Measurements from ENCODE around the gene C15orf39.

The C15orf39 gene

DNA sequence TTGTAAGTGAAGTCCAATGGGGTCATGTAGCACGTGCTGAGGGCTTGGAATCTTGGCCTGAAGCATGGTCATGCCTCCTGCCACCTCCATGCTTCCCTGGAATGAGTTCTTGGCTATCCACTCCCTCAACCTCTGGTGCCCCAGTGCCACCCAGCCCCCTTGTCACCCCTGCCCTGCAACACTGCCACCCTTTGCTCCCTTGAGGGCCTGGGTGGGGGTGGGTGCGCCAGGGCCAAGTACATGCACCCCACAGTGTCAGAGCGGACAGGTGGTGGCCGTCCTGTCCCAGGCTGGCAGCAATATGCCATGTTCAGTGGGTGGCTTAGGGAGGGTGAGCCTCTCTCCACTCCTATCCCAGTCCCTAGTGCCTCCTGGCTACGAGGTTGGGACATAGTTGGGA lies 27.6 kb upstream of the C15orf39 start:
- no peak for TF ChIP-seq EZH2 (IDR thresholded peaks at IDR 0.05; ENCODE audit: borderline replicate concordance, low read depth, low read length, severe bottlenecking)
- TF ChIP-seq, protein P1, sequence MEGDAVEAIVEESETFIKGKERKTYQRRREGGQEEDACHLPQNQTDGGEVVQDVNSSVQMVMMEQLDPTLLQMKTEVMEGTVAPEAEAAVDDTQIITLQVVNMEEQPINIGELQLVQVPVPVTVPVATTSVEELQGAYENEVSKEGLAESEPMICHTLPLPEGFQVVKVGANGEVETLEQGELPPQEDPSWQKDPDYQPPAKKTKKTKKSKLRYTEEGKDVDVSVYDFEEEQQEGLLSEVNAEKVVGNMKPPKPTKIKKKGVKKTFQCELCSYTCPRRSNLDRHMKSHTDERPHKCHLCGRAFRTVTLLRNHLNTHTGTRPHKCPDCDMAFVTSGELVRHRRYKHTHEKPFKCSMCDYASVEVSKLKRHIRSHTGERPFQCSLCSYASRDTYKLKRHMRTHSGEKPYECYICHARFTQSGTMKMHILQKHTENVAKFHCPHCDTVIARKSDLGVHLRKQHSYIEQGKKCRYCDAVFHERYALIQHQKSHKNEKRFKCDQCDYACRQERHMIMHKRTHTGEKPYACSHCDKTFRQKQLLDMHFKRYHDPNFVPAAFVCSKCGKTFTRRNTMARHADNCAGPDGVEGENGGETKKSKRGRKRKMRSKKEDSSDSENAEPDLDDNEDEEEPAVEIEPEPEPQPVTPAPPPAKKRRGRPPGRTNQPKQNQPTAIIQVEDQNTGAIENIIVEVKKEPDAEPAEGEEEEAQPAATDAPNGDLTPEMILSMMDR (IDR thresholded peaks at IDR 0.05; ENCODE audit: borderline replicate concordance, extremely low read depth, low read length, poor library complexity, severe bottlenecking): no peak
- DNase-seq (no peak), ATAC-seq (ENCODE audit: insufficient read depth, low read depth) (no peak)
- Histone ChIP-seq H3K4me2 (ENCODE audit: insufficient read depth, low read length) (no peak overlapping the region), H2AFZ (ENCODE audit: low read depth, low read length) (no peak overlapping the region), H3K4me3 (ENCODE audit: low read depth in 1 of 2, low read length in 2 of 2) (no peak overlapping the region), H3K27ac (ENCODE audit: low read length) (no peak overlapping the region), H3K79me2 (ENCODE audit: insufficient read depth, low read length) (no peaks in the 10 kb centered on the region), H3K27me3 (ENCODE audit: insufficient read depth, low read length, poor library complexity) (no peaks in the 10 kb centered on the region), H3K4me1 (ENCODE audit: insufficient read depth, low read length) (peaks cover 15% of the 10 kb centered on the region), H3K9ac (ENCODE audit: low read depth, low read length) (no peak overlapping the region), H4K20me1 (ENCODE audit: insufficient read depth, low read length) (no peaks in the 10 kb centered on the region), H3K9me3 (ENCODE audit: insufficient read depth, low read length, severe bottlenecking) (no peaks in the 10 kb centered on the region), H3K36me3 (ENCODE audit: insufficient read depth, low read length) (no peaks in the 10 kb centered on the region)

DNA sequence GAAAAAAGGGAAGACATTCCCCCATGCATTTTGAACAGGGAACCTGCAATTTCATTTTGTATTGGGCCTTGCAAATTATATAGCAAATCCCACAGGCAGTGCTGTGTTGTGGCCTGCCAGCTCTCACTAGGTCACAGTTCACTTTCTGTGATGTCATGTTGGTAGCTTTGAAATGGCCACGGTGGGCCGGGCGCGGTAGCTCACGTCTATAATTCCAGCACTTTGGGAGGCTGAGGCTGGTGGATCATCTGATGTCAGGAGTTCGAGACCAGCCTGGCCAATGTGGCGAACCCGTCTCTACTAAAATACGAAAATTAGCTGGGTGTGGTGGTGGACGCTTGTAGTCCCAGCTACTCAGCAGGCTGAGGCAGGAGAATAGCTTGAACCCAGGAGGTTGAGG lies 27.0 kb upstream of the C15orf39 start:
- H3K27me3 ChIP-seq (ENCODE audit: insufficient read depth, low read length, poor library complexity): no peaks in the 10 kb centered on the region
- TF ChIP-seq, protein P1 (IDR thresholded peaks at IDR 0.05; ENCODE audit: borderline replicate concordance, extremely low read depth, low read length, poor library complexity, severe bottlenecking): no peak
- no peak for TF ChIP-seq EZH2 (IDR thresholded peaks at IDR 0.05; ENCODE audit: borderline replicate concordance, low read depth, low read length, severe bottlenecking)
- no peak overlapping the region for H3K4me3 ChIP-seq (ENCODE audit: low read depth in 1 of 2, low read length in 2 of 2)
- no peak overlapping the region for H2AFZ ChIP-seq (ENCODE audit: low read depth, low read length)
- no peaks in the 10 kb centered on the region for H3K9me3 ChIP-seq (ENCODE audit: insufficient read depth, low read length, severe bottlenecking)
- no peaks in the 10 kb centered on the region for H3K36me3 ChIP-seq (ENCODE audit: insufficient read depth, low read length)
- DNase-seq (no peak), ATAC-seq (ENCODE audit: insufficient read depth, low read depth) (no peak)
- H3K4me1 ChIP-seq (ENCODE audit: insufficient read depth, low read length): peaks cover 15% of the 10 kb centered on the region
- H3K79me2 ChIP-seq (ENCODE audit: insufficient read depth, low read length): no peaks in the 10 kb centered on the region
- no peak overlapping the region for H3K27ac ChIP-seq (ENCODE audit: low read length)
- H4K20me1 ChIP-seq (ENCODE audit: insufficient read depth, low read length): no peaks in the 10 kb centered on the region
- no peak overlapping the region for H3K9ac ChIP-seq (ENCODE audit: low read depth, low read length)
- no peak overlapping the region for H3K4me2 ChIP-seq (ENCODE audit: insufficient read depth, low read length)

DNA sequence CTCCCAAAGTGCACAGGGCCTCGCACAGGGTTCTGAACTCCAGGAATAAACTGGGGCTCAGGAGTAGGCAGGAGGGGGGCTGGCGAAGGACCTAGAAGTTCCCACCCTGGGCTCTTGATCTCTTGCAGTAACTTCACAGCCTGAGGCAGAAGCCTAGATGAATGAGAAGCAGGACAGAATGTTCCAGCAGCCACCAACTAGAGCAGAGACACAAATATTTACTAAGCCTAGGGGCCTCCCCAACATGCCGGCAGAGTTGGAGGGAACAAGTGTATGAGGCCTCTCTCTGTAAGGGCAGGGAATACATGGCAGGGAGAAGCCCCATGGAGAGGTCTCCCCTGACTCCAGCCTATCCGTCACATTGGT lies 25.3 kb upstream of the C15orf39 start:
- H3K4me2 ChIP-seq (ENCODE audit: insufficient read depth, low read length): no peak overlapping the region
- no peaks in the 10 kb centered on the region for H4K20me1 ChIP-seq (ENCODE audit: insufficient read depth, low read length)
- H2AFZ ChIP-seq (ENCODE audit: low read depth, low read length): no peak overlapping the region

More for the DNA sequence above, 25.3 kb upstream of the C15orf39 start:
- Histone ChIP-seq H3K9me3 (ENCODE audit: insufficient read depth, low read length, severe bottlenecking) (no peaks in the 10 kb centered on the region), H3K79me2 (ENCODE audit: insufficient read depth, low read length) (no peaks in the 10 kb centered on the region), H3K4me1 (ENCODE audit: insufficient read depth, low read length) (peaks cover 4% of the 10 kb centered on the region), H3K27me3 (ENCODE audit: insufficient read depth, low read length, poor library complexity) (peaks cover 3% of the 10 kb centered on the region), H3K27ac (ENCODE audit: low read length) (no peak overlapping the region), H3K9ac (ENCODE audit: low read depth, low read length) (no peak overlapping the region), H3K4me3 (ENCODE audit: low read depth in 1 of 2, low read length in 2 of 2) (no peak overlapping the region), H3K36me3 (ENCODE audit: insufficient read depth, low read length) (no peaks in the 10 kb centered on the region)
- DNase-seq: no peak
- no peak for ATAC-seq (ENCODE audit: insufficient read depth, low read depth)
- TF ChIP-seq, protein P1 (IDR thresholded peaks at IDR 0.05; ENCODE audit: borderline replicate concordance, extremely low read depth, low read length, poor library complexity, severe bottlenecking): no peak
- TF ChIP-seq EZH2 (IDR thresholded peaks at IDR 0.05; ENCODE audit: borderline replicate concordance, low read depth, low read length, severe bottlenecking): no peak

All from DND-41 (cell line).